Activated CD8-positive, alpha-beta memory T cell treated with anti-CD3 and anti-CD28 coated beads for 24 hours (primary cell): Measurements from ENCODE around the gene RANBP10.

Experiments used
- DNase-seq: peaks from one replicate; pipeline ENCODE4 v3.0.0-alpha.2; 2020

RANBP10 gene

DNA sequence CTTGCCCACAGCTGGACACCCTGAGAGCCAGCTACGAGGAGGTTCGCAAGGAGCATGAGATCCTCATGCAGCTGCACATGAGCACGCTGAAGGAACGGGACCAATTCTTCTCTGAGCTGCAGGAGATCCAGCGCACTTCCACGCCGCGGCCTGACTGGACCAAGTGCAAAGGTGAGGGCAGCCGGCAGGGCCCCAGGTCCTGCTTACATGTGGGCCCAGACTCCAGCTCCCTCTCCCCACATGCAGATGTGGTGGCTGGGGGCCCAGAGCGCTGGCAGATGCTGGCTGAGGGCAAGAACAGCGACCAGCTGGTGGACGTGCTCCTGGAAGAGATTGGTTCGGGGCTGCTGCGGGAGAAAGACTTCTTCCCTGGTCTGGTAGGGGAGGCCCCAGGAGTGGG lies 19.5 kb upstream of the RANBP10 start:
- DNase-seq, result no peak

DNA sequence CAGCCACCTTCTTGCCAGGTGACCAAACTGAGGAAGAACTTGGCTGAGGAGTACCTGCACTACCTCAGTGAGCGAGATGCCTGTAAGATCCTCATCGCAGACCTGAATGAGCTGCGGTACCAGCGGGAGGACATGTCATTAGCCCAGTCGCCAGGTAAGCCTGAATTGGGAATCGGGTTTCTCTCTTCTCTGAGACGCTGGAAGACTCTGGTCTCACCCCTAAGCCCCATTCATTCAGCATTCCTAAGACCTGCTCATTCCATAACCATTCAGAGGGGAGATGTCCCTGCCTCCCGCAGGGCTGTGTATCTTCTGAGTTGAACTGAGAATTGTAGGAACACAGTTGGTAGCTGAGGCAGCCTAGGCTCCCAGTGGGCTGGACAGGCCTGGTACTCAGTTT lies 18.8 kb upstream of the RANBP10 start:
- no peak for DNase-seq

DNA sequence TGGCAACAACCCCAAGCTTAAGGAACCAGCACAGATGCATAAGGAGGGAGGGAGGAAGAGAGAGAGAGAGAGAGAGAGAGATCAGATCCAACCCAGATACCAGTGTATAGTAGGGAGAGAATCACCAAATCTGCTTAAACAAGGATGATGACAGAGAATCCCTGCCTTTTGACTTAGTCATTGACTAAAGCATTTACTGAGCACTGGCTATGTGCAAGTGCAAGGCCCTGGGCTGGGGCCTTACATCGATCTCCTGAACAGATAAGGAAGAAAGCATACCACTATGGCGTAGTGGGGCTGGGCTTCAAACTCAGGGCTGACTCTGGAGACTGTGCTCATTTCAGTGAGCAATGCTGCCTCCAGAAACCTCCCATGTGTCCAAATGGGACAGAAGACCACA lies 16.2 kb upstream of the RANBP10 start:
- no peak for DNase-seq

DNA sequence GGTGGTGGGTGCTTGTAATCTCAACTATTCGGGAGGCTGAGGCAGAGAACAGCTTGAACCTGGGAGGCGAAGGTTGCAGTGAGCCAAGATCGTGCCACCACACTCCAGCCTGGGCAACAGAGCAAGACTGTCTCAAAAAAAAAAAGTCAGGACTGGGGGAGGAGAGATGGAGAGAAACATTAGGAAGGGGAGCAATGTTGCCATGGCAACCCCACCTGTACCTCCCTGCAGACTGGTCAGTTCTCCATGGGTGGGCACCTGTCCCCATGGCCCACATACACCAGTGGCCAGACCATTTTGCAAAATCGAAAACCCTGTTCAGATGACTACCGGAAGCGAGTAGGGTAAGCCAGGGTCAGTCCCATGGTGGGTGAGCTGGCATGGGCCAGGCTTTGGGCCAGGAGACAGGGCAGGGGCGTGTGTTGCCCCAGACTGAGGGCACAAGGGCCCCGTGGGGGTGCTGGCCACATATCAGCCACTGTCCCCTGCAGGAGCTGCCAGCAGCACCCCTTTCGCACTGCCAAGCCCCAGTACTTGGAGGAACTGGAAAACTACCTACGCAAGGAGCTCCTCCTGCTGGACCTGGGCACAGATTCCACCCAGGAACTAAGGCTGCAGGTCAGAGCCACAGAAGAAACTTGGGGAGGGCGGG lies 14.4 kb upstream of the RANBP10 start:
- DNase-seq, result no peak

DNA sequence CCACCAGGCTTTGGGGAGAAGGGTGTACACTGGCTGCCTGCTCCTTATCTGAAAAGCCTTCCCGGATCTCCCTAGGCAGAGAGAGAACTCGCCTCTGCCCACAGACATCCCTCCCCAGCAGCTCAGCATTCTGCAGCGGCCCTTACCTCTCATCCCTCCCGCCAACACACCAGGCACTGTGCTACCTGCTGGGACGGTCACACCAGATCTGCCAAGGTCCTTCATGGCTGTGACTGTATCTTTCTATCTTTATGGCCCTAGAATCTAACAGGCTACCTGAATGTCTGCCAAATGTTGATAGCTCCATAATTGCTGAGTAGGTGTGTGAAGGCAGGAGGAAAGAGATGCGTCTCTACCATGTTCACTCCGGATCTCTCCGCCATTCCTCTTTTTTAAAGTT lies 8.2 kb upstream of the RANBP10 start:
- DNase-seq, result no peak

DNA sequence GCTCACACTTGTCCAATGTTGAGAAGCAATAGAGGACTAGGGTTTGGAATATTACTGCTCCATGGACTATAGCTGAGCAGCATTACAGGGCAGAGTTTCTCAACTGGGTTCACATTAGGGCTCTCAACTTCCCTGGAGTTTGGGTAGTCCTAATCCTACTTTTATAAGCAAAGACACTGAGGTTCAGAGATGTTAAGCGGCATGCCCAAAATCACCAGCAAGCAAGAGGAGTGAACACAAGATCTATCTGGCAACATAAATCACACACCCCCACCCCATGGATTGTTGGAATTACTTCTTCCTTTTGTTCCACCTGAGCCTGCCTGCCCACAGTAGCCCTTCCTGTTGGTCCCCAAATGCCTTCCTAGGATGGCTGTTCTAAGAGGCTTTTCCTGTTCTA lies 5.5 kb upstream of the RANBP10 start:
- no peak for DNase-seq

- DNase-seq, result no peak
Measured at GRCh38 chr16:67807148-67807682, 855 bp upstream of the RANBP10 start.

GRCh38 chr16:67805718-67806427 lies 487 bp downstream of the RANBP10 start:
- DNase-seq, result no peak

DNA sequence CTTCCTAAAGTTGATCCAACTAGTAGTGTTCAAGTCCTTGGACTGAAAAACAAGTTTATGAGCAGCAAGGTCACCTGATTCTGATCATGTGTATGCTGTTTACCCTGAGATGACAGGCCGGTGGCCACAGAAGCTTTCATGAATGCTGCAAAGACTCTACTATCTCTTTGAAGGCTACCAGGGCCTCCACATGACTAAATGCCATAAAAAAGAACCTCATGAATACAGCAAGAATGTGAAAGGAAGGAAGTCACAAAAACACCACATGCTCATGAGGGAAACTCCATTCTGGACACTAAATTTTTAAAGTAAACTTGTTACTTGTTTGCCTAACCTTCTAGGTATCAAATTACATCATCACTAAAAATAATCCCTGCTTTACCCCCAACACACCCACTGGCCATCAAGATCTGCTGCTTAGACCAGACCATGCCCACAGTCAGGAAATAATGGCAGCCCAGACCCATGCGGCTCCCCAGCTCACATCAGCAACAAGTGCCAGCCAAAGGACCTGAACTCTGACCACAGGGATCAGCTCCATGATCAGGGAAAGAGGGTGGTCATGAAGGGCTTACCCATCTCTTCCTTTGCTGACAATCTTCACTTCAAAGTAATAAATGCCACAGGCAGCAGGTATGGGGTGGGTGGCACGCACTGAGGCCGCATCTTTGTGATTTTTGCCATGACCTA lies 1.4 kb downstream of the RANBP10 start:
- no peak for DNase-seq

- no peak for DNase-seq
Measured at GRCh38 chr16:67803894-67804293, 2.5 kb downstream of the RANBP10 start.

- no peak for DNase-seq
Measured at GRCh38 chr16:67801883-67802282, 4.5 kb downstream of the RANBP10 start.

GRCh38 chr16:67801241-67801640 lies 5.1 kb downstream of the RANBP10 start:
- no peak for DNase-seq

DNA sequence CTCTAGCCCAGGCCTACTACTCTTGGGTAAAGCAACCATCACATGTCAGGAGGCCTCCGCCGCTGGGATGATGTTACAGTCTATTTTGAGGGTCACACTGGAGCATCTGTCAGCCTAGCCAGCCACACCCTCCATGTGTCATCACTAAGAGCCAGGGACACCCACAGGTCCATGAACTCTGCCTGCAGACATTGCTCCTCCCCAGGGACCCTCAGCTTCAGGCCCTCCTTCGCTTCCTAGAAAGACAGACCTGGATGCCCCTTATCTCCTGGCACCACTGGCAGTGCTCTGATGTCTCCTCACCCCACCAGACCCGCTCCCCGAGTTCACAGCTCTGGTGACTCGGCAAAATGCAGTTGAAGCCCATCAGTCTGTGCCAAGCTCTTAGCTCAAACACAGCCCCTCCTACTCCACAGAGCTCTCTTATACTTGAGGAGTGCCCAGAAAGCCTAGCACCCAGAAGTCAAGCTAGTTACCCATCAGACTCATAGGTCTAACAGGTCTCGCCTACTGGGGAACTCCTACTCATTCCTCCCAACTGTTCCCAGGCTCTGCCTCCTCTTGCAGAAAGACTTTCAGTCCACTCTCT lies 5.9 kb downstream of the RANBP10 start:
- no peak for DNase-seq

- no peak for DNase-seq
Measured at GRCh38 chr16:67796099-67796718, 10.2 kb downstream of the RANBP10 start.

GRCh38 chr16:67790071-67790470 lies 16.3 kb downstream of the RANBP10 start:
- DNase-seq, result no peak

- DNase-seq, result no peak
Measured at GRCh38 chr16:67786491-67786890, 19.9 kb downstream of the RANBP10 start.

DNA sequence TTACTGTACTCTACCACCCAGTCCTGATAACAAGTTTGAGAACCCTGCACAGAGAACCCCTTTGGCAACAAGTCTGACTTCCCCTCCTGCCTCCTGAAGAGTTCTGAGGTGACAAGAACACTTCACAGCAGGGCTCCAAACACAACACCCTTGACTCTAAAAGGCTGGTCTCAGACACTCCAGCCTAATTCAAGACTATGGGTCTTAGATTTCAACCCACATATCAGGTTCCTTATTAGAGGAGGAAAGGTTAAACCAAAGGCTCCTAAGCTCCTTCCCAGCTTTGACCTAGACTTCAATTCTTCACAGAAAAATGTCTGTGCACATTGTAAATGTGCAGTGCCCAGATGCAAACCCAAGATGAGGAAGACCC lies 23.0 kb downstream of the RANBP10 start:
- no peak for DNase-seq

DNA sequence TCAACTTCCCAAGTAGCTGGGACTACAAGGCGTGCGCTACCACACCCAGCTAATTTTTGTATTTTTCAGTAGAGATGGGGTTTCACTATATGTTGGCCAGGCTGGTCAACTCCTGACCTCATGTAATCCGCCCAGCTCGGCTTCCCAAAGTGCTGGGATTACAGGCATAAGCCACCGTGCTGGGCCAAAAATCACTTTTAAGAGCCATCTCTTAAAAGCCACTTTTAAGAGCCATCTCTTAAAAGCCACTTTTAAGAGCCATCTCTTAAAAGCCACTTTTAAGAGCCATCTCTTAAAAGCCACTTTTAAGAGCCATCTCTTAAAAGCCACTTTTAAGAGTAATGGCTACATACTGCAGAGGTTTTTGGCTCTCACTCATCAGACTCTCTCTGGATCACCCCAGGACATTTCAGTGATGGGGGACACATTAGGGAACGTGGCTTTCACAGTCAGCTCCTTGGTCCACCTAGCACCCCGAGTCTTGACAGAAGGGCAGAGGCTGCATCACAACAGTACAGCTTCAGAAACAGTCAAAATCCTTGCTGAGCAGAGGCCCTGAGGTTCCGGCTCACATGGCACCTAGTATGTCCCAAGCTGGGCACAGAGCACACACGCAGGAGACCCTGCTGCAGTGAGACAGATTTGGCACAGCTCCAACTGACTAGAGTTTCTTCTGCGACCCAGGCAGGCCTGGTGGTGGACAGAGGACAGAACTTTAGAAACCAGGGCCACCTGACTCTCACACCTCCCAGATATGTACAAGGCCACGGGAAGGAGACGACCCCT lies 23.6 kb downstream of the RANBP10 start:
- no peak for DNase-seq

DNA sequence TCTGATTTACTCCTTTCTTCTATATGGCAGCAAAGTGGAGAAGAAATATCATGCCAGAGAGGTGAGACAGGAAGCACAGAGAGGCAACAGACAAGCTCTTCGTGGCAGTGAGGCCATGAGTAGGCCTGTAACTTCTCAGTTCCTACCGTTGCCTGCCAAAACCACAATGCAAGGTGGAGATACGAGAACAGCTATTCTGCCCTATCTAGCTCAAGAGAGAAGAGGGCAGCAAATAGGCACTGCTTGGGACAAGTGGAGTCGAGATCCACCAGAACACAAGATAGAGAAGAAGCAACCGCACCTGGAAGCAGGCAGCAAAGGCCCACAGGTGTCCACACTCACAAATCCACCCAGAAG lies 24.8 kb downstream of the RANBP10 start:
- no peak for DNase-seq

DNA sequence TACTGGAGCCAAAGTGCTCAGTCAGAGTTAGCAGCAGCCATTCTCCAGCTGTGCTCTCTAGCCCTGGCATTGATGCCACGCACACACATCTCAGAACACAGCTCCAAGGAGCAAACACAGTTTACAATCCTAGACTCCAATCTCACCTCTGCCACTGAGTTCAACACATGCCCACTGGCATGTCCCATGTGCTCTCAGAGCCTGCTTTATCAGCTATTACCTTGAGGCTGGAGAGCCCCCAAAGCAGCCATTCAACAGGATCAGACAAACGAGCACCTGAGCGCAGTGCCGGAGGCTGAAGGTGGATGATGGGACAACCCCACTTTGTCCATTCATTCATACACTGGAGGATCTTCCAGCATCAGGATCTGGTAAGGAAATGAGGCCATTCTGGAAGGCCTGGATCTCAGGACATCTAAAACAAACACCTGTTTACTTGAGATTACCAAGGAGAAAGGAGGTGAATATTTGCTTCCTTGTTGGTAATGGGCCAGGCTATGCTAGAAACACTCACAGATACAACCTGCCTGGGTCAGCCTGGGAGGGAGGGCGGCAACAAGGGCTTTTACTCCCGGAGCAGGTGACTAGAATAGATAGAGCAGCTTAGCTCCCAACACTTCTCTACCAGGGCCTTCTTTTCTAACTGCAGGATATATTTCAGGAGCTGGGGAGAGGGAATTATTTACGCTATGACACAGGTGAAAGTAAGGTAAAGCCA lies 25.4 kb downstream of the RANBP10 start:
- DNase-seq, result no peak

GRCh38 chr16:67779256-67780014 lies 26.9 kb downstream of the RANBP10 start:
- DNase-seq, result no peak
